ENCODE data around the gene LYST.

The LYST gene

GRCh38 chr1:235783148-235783776 lies 83.4 kb downstream of the LYST start:
- H3F3A ChIP-seq (ENCODE audit: control insufficient read depth, insufficient read depth): no peaks in the 10 kb centered on the region
- no peak overlapping the region for H3K4me2 ChIP-seq (ENCODE audit: low read length)
- no peaks in the 10 kb centered on the region for H3K27me3 ChIP-seq (ENCODE audit: control insufficient read depth, low read length)
- H3K4me3 ChIP-seq (ENCODE audit: low read length): no peak overlapping the region
- no peaks in the 10 kb centered on the region for H3K36me3 ChIP-seq (ENCODE audit: control insufficient read depth, low read length)
- H4K20me1 ChIP-seq (ENCODE audit: control insufficient read depth, insufficient read depth, low read depth, low read length): no peaks in the 10 kb centered on the region
- H3K4me1 ChIP-seq (ENCODE audit: control insufficient read depth, low read length): no peaks in the 10 kb centered on the region
- no peak overlapping the region for H3K27ac ChIP-seq (ENCODE audit: low read depth, low read length)
- no peak for TF ChIP-seq EZH2phosphoT487 (IDR thresholded peaks at IDR 0.05; ENCODE audit: borderline replicate concordance, low read length)
- no peaks in the 10 kb centered on the region for H3K9me3 ChIP-seq (ENCODE audit: control insufficient read depth, insufficient read depth, low read length)
- no peaks in the 10 kb centered on the region for H3K9me2 ChIP-seq (replicated peaks; ENCODE audit: control insufficient read depth, low read length)
- H3K79me2 ChIP-seq (ENCODE audit: control insufficient read depth, low read length): no peaks in the 10 kb centered on the region

- Histone ChIP-seq H3K4me1 (ENCODE audit: control insufficient read depth, low read length) (no peaks in the 10 kb centered on the region), H3K79me2 (ENCODE audit: control insufficient read depth, low read length) (no peaks in the 10 kb centered on the region), H4K20me1 (ENCODE audit: control insufficient read depth, insufficient read depth, low read depth, low read length) (no peaks in the 10 kb centered on the region), H3K9me2 (replicated peaks; ENCODE audit: control insufficient read depth, low read length) (no peaks in the 10 kb centered on the region), H3K27me3 (ENCODE audit: control insufficient read depth, low read length) (no peaks in the 10 kb centered on the region), H3K9me3 (ENCODE audit: control insufficient read depth, insufficient read depth, low read length) (no peaks in the 10 kb centered on the region), H3K36me3 (ENCODE audit: control insufficient read depth, low read length) (no peaks in the 10 kb centered on the region), H3K27ac (ENCODE audit: low read depth, low read length) (no peak overlapping the region), H3K4me3 (ENCODE audit: low read length) (no peak overlapping the region), H3F3A (ENCODE audit: control insufficient read depth, insufficient read depth) (no peaks in the 10 kb centered on the region), H3K4me2 (ENCODE audit: low read length) (no peak overlapping the region)
- TF ChIP-seq, protein P1, sequence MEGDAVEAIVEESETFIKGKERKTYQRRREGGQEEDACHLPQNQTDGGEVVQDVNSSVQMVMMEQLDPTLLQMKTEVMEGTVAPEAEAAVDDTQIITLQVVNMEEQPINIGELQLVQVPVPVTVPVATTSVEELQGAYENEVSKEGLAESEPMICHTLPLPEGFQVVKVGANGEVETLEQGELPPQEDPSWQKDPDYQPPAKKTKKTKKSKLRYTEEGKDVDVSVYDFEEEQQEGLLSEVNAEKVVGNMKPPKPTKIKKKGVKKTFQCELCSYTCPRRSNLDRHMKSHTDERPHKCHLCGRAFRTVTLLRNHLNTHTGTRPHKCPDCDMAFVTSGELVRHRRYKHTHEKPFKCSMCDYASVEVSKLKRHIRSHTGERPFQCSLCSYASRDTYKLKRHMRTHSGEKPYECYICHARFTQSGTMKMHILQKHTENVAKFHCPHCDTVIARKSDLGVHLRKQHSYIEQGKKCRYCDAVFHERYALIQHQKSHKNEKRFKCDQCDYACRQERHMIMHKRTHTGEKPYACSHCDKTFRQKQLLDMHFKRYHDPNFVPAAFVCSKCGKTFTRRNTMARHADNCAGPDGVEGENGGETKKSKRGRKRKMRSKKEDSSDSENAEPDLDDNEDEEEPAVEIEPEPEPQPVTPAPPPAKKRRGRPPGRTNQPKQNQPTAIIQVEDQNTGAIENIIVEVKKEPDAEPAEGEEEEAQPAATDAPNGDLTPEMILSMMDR (IDR thresholded peaks at IDR 0.05; ENCODE audit: low read depth, low read length, poor library complexity, severe bottlenecking): no peak
- TF ChIP-seq EZH2phosphoT487 (IDR thresholded peaks at IDR 0.05; ENCODE audit: borderline replicate concordance, low read length): no peak
These were observed 84.1 kb downstream of the LYST start for GRCh38 chr1:235782601-235783000.

GRCh38 chr1:235781807-235782206 lies 84.9 kb downstream of the LYST start:
- Histone ChIP-seq H3K9me2 (replicated peaks; ENCODE audit: control insufficient read depth, low read length) (no peaks in the 10 kb centered on the region), H3F3A (ENCODE audit: control insufficient read depth, insufficient read depth) (no peaks in the 10 kb centered on the region), H3K36me3 (ENCODE audit: control insufficient read depth, low read length) (no peaks in the 10 kb centered on the region), H4K20me1 (ENCODE audit: control insufficient read depth, insufficient read depth, low read depth, low read length) (no peaks in the 10 kb centered on the region), H3K27ac (ENCODE audit: low read depth, low read length) (no peak overlapping the region), H3K27me3 (ENCODE audit: control insufficient read depth, low read length) (no peaks in the 10 kb centered on the region), H3K4me3 (ENCODE audit: low read length) (no peak overlapping the region), H3K4me2 (ENCODE audit: low read length) (no peak overlapping the region), H3K4me1 (ENCODE audit: control insufficient read depth, low read length) (no peaks in the 10 kb centered on the region), H3K9me3 (ENCODE audit: control insufficient read depth, insufficient read depth, low read length) (no peaks in the 10 kb centered on the region), H3K79me2 (ENCODE audit: control insufficient read depth, low read length) (no peaks in the 10 kb centered on the region)
- TF ChIP-seq EZH2phosphoT487 (IDR thresholded peaks at IDR 0.05; ENCODE audit: borderline replicate concordance, low read length): no peak
- TF ChIP-seq, protein P1 (IDR thresholded peaks at IDR 0.05; ENCODE audit: low read depth, low read length, poor library complexity, severe bottlenecking): no peak

DNA sequence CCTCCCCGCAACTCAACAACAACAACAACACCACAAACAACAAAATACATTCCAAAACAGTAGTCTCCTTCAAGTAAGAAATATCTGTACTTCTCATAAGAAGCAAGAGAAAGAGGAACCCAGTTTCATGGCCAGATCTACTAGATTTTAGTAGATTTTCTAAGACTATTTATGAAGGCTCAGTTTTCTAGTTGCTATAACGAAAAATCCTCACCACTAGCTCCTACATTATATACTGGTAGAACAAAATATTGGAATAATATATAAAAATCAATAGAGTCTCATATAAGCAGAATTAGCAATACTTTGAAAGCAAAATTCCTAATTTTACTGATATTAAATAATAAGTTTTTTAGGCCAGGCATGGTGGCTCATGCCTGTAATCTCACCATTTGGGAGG lies 86.9 kb downstream of the LYST start:
- no peaks in the 10 kb centered on the region for H3K36me3 ChIP-seq (ENCODE audit: control insufficient read depth, low read length)
- TF ChIP-seq EZH2phosphoT487 (IDR thresholded peaks at IDR 0.05; ENCODE audit: borderline replicate concordance, low read length): no peak
- no peak overlapping the region for H3K4me2 ChIP-seq (ENCODE audit: low read length)
- H3K4me1 ChIP-seq (ENCODE audit: control insufficient read depth, low read length): no peaks in the 10 kb centered on the region
- H3K27me3 ChIP-seq (ENCODE audit: control insufficient read depth, low read length): no peaks in the 10 kb centered on the region
- H3K27ac ChIP-seq (ENCODE audit: low read depth, low read length): no peak overlapping the region
- no peaks in the 10 kb centered on the region for H3K9me2 ChIP-seq (replicated peaks; ENCODE audit: control insufficient read depth, low read length)
- no peaks in the 10 kb centered on the region for H4K20me1 ChIP-seq (ENCODE audit: control insufficient read depth, insufficient read depth, low read depth, low read length)
- H3K4me3 ChIP-seq (ENCODE audit: low read length): no peak overlapping the region
- no peaks in the 10 kb centered on the region for H3K9me3 ChIP-seq (ENCODE audit: control insufficient read depth, insufficient read depth, low read length)
- H3F3A ChIP-seq (ENCODE audit: control insufficient read depth, insufficient read depth): no peaks in the 10 kb centered on the region
- no peaks in the 10 kb centered on the region for H3K79me2 ChIP-seq (ENCODE audit: control insufficient read depth, low read length)

Measured in DOHH2 (cell line).